GM12801 (cell line): Measurements from ENCODE around the gene SLC15A3.

Experiments
- TF ChIP-seq, protein P1 (sequence below): IDR thresholded peaks from one replicate; pipeline ENCODE4 v1.5.1; 2011; ENCODE audit warnings: control low read depth; ENCODE audit not compliant: insufficient read length; ENCODE audit errors: extremely low read depth

The SLC15A3 gene

DNA sequence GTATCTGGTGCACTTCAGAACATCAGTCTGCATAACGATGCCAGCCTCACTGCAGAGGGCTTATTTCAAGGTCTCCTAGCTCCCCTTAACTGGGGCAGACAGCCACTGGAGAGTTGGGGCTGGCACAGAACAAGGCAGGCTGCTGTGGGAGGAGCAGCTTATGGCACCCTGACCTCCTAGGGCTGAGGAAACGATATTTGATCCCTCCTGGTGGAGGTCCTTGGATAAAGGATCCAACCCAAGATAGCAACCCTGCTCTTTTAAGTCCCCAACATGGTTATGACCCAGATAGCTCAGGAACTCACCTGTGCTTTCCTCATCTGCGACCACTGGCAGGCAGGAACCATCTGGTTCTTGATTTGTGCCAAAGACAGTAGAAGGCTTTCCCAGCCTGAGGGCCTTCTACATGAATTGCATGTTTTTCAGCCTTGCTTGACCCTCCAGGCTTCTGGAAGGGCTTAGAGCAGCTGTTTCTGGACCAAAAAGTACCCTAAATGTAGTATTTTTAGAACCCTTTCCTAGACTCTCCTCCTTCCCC is 35.2 kb downstream of the SLC15A3 start:
- TF ChIP-seq, protein P1, sequence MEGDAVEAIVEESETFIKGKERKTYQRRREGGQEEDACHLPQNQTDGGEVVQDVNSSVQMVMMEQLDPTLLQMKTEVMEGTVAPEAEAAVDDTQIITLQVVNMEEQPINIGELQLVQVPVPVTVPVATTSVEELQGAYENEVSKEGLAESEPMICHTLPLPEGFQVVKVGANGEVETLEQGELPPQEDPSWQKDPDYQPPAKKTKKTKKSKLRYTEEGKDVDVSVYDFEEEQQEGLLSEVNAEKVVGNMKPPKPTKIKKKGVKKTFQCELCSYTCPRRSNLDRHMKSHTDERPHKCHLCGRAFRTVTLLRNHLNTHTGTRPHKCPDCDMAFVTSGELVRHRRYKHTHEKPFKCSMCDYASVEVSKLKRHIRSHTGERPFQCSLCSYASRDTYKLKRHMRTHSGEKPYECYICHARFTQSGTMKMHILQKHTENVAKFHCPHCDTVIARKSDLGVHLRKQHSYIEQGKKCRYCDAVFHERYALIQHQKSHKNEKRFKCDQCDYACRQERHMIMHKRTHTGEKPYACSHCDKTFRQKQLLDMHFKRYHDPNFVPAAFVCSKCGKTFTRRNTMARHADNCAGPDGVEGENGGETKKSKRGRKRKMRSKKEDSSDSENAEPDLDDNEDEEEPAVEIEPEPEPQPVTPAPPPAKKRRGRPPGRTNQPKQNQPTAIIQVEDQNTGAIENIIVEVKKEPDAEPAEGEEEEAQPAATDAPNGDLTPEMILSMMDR: no peak

DNA sequence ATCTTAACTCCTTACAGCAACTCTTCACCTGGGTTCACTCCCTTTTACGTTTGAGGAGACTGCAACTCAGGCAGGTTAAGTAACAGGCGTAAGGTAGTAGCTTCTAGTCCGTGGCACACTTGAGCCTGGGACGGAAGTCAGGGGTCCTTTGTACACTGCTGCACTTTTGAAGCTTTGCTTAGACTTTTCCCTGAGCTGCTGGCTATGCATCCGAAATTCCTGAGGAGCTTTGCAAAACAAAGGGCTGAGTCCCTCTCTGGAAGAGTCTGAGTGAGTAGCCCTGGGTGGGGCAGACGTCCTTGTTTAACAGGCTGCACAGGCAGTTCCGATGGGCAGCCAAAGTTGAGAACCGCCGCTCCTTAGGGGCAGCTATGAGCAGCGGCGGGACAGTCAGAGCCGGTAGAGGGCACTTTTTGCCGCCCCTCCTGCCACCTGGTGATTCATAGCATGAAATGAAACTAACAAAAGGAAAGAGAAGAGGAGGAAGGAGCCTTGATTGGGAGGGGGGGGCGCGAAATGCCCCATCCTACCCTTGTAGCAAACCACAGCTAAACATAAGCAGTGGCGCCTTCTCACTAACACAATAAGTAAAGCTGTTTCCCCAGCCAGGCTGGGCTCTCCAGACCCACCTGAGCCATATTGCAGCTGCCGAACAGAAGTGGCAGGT is 36.6 kb downstream of the SLC15A3 start:
- TF ChIP-seq, protein P1: no peak

DNA sequence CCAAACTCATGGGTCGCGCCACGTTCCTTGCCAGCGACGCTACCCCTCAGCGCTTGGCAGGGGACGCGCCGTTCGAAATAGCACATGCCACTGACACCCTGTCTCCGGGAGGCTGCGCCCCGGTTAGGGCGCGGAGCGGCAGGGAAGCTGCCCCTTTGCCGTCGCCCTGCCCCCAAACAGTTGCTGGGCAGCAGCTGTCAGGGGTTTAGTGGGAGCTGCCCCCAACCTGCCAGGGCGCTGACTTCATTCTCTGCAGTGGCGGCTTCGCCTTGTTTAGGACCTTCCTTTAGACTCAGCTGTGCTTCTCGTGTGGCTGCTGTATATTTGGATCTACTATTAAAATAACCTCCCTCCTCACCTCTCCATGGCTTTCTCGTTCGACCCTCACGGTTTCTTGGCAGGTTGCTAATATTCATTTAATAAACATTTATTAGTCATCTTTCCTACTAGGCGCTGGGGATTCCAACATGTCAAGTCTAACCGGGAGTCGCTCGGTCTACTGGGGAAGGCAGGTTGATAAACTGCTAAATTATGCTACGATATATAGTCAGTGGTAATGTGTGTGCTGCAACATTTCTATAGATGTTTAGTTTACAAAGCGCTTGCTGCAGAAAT is 37.2 kb downstream of the SLC15A3 start:
- TF ChIP-seq, protein P1: no peak

DNA sequence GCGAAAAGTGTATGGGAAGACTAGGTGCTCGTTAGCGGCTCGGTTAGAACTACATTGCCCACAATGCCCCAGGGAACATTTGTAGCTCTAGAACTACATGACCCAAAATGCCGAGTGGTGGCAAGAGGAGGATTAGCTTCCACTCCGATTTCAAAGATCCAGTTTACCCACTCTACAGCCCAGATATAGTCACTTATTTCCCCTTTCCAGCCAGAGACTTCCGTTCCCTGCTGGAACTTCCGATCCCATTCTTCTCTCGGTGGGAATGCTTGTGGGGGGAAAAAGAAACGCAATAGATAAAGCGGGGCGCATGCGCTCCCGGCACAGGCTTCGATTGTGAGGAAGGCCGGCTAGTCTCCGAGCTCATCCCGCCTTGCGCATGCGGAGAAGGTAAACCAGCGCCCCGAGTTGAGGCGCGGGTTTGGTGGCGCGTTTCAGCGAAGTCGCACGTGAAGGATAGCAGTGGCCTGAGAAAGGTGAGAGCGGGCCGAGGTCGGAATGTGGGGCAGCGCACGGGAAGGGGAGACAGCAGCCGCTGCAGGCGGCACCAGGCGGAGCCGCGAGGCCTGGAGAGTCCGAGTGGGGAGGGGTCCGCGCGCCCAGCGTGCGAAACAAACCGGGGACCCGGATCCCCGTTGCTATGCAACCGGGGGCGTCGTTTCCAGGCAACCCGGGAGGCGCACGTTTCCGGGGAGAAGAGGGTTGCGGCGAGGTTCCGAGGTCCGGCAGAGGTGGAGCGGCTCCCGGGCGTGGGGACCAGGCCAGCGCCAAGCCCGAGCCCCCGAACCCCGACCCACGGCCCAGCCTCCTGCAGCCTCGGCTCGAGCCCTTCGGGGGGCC is 38.0 kb downstream of the SLC15A3 start, which contains the start of gene TMEM109:
TMEM109 (plus strand) TSS at position 366 of the 840 bp plus-strand sequence. CDS start 5,536 bp downstream, outside the sequence.
- TF ChIP-seq, protein P1: no peak

DNA sequence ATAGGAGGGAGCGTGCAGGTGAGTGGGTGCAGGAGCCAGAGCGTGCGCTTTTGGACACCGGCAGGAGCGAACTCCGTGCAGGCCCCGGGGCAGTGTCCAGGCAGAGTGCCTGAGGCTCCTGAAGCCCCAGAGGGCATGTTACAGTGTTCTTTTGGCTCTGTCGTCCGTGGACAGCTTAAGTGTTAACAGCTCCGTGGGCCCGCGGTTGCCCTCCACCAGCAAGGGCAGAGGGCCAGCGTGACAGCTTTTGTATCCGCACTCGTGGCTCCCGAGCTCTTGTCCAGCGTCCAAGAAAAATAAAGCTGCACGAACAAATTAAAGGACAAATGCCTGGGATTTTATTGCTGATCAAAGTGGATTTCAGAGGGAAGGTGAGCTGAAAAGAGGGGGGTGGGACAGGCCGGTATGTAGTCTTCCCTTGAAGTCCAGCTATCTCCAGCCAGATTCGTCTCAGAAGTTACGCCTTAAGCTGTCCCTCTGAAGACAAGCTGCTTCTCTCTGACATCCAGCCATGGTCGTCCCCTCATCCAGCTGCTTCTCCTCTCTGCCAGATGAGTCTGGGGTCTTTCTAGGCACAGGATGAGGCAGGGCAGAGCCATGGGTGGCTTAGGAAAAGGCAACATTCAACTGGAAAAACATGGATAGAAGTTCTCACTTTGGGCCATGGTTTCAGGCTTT is 39.0 kb downstream of the SLC15A3 start:
- TF ChIP-seq, protein P1: no peak

DNA sequence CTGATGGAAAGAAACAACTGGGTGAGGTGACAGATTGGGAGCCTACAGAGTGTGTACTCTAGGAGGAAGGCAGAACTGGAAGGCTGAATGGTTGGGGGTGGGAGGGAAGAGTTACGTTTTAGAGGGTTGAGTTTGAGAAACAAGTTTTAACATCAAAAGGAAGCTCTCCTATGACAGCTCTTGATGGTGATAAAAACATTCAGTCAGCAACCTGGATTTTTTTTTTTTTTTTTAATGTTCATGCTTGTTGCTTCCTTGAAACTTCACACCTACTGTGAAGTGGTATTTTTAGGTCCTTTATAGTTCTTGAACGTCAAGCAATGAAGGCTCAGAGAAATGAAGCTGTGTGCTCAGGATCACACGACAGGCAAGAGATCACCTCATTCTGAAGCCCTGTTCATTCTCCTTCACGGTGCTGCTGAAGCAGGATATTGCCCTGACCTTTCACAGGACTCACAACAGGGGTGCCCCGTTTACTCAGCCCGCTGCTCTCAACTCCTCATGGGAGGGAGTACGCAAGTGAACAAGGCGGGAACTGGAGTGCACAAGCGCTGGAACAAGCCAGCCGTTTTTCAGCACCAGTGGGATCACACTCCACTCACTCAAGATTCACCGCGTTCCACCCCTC is 39.6 kb downstream of the SLC15A3 start:
- TF ChIP-seq, protein P1: no peak
